OCI-LY7 (cell line): Measurements from ENCODE around the gene DNAJB4.

Experiments used
- CTCF ChIP-seq: fragments of 200-600 bp; sonication (generic); conservative IDR thresholded peaks from 2 replicates; pipeline ENCODE4 v1.5.1; 2014; ENCODE audit warnings: mild to moderate bottlenecking, antibody characterized with exemption, low read length, moderate library complexity, mixed read lengths
- EZH2phosphoT487 ChIP-seq: fragments of 200-600 bp; sonication (generic); IDR thresholded peaks from 2 replicates; pipeline ENCODE4 v1.6.1; 2018; ENCODE audit warnings: low read depth, borderline replicate concordance, mild to moderate bottlenecking, mixed run types, antibody characterized with exemption, low read length, moderate library complexity, mixed read lengths

GRCh38 chr1:78038491-78038939 lies 33.8 kb downstream of the DNAJB4 start:
- TF ChIP-seq CTCF = no peak
- TF ChIP-seq EZH2phosphoT487 = no peak
